ENCODE results near the gene BTN2A1. TPM values are rescaled to one million over a fixed set of nuclear protein-coding genes. Genes with fewer than 3 reads are reported as not detected.

Gene BTN2A1
- total RNA-seq, 4 donors from 2014 or later, result 15.3 to 35.8 (median 20.7) TPM

DNA sequence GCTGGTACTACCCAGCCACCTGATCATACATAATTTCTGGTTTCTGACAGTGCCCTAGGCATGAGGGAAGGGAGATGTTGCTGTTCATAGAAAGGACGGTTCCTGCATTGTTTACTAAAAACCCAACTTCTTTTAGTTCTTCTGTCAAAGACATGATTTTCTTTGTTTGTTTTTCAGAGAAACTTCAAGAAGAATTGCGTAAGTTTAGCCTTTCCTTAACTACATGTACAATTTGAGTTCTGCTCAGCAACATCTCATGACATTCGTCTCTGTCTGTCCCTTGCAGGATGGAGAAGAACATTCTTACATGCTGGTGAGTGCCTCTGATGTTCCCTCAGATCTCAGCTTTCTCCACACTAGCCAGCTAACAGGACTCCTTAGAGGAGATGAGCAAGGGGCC, 8.0 kb downstream of the BTN2A1 start:
- TF ChIP-seq POLR2AphosphoS5 (IDR thresholded peaks at IDR 0.05) (no peak), EP300 (IDR thresholded peaks at IDR 0.05; ENCODE audit: low read depth) (no peak), POLR2A (IDR thresholded peaks at IDR 0.05) (no peak), CTCF (IDR thresholded peaks at IDR 0.05) (no peak)
- in situ Hi-C loops (cut with MboI; ENCODE audit: low pct_ligation_motif_present in 1 of 4, low pct_unique_long_range_greater_than_20kb in 1 of 4, low sequenced_read_pairs in 3 of 4) (loop anchor here in 1 of 4 donors (25.0 kb wide), 1 partner anchor 103 kb away; the partner anchor contains the start of gene BTN3A2), intact Hi-C loops (cut with DNase I; ENCODE audit: low total_unique reads) (no loop called here)
- H3K4me3 ChIP-seq, result no peak overlapping the region
- 79 to 95% methylated on average over 3 of the region's 3 CpGs for WGBS, 2 donors (ENCODE audit: low coverage in 1 of 2)
- H3K9me3 ChIP-seq, result no peaks in the 10 kb centered on the region
- H3K27me3 ChIP-seq, result no peaks in the 10 kb centered on the region
- peaks cover 4 to 18% (median 8%) of the 10 kb centered on the region in 4 donors for H3K4me1 ChIP-seq
- peaks cover 0 to 73% (median 34%) of the 10 kb centered on the region in 4 donors for H3K36me3 ChIP-seq
- H3K27ac ChIP-seq, result no peak overlapping the region
- DNase-seq, result no peak

DNA sequence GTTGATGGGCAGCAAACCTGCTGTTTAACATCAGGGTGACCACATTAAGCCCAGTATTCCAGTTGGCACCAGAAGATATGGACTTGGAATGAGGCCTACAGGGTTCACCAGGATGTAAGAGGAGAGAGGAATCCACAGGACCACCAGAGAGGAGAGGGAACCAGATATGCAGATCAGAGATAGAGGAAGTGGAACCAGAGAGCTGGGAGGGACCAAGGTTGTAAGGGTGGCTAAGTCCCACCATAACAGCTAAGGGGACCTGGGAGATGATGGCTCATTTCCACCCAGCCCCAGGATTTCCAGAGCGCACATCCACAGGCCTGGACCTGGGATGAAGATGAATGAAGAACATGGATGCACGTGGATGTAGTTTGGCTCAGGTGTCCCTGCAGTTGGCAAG, 11.1 kb downstream of the BTN2A1 start:
- H3K9me3 ChIP-seq, result no peaks in the 10 kb centered on the region
- H3K4me1 ChIP-seq, result peaks cover 0 to 4% (median 2%) of the 10 kb centered on the region in 4 donors
- WGBS, 2 donors (ENCODE audit: low coverage in 1 of 2), result 96% methylated on average over 2 of the region's 2 CpGs; no CpG with 5 or more reads in 1 of the 2 donors
- no peak overlapping the region for H3K27ac ChIP-seq
- H3K27me3 ChIP-seq, result no peaks in the 10 kb centered on the region
- no peak for DNase-seq
- TF ChIP-seq POLR2AphosphoS5 (IDR thresholded peaks at IDR 0.05) (no peak), EP300 (IDR thresholded peaks at IDR 0.05; ENCODE audit: low read depth) (no peak), CTCF (IDR thresholded peaks at IDR 0.05) (no peak), POLR2A (IDR thresholded peaks at IDR 0.05) (no peak)
- peaks cover 0 to 58% (median 24%) of the 10 kb centered on the region in 4 donors for H3K36me3 ChIP-seq
- intact Hi-C loops (cut with DNase I; ENCODE audit: low total_unique reads), result no loop called here
- in situ Hi-C loops (cut with MboI; ENCODE audit: low pct_ligation_motif_present in 1 of 4, low pct_unique_long_range_greater_than_20kb in 1 of 4, low sequenced_read_pairs in 3 of 4), result loop anchor here in 1 of 4 donors (25.0 kb wide), 1 partner anchor 107 kb away; the partner anchor contains the start of gene BTN3A2
- no peak overlapping the region for H3K4me3 ChIP-seq

- Histone ChIP-seq H3K27me3 (no peaks in the 10 kb centered on the region), H3K9me3 (no peaks in the 10 kb centered on the region), H3K27ac (no peak overlapping the region), H3K4me1 (peaks cover 5 to 19% (median 15%) of the 10 kb centered on the region in 4 donors), H3K36me3 (peaks cover 0 to 40% (median 15%) of the 10 kb centered on the region in 4 donors), H3K4me3 (no peak overlapping the region)
- DNase-seq, result no peak
- TF ChIP-seq EP300 (IDR thresholded peaks at IDR 0.05; ENCODE audit: low read depth) (no peak), POLR2A (IDR thresholded peaks at IDR 0.05) (no peak), CTCF (IDR thresholded peaks at IDR 0.05) (no peak), POLR2AphosphoS5 (IDR thresholded peaks at IDR 0.05) (no peak)
- intact Hi-C loops (cut with DNase I; ENCODE audit: low total_unique reads) (no loop called here), in situ Hi-C loops (cut with MboI; ENCODE audit: low pct_ligation_motif_present in 1 of 4, low pct_unique_long_range_greater_than_20kb in 1 of 4, low sequenced_read_pairs in 3 of 4) (loop anchor here in 1 of 4 donors (25.0 kb wide), 1 partner anchor 108 kb away; the partner anchor contains the start of gene BTN3A2)
- 75 to 81% methylated on average over 2 to 4 of the region's 4 CpGs for WGBS, 2 donors (ENCODE audit: low coverage in 1 of 2)
These were observed 12.9 kb downstream of the BTN2A1 start for GRCh38 chr6:26470643-26471042.

DNA sequence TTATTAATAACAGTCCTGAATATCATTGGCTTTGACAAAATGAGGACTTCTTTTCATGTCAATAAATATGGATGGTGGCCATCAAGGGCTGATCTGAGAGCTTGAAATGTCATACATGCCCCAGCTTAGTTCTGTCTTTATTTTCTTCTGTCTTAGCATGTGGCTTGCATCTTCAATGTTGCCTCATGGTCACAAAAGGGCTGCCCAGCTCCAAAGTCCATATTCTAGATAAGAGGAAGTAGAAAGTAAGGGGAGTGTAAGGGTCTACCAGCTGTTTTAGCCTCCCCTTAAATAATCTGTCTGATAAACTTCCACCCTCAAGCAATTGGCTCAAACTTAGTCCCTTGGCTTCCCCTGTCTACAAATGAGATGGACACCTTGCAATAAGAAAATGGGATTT, 14.2 kb downstream of the BTN2A1 start:
- Histone ChIP-seq H3K27me3 (no peaks in the 10 kb centered on the region), H3K27ac (no peak overlapping the region), H3K36me3 (peaks cover 0 to 26% (median 10%) of the 10 kb centered on the region in 4 donors), H3K4me3 (no peak overlapping the region), H3K4me1 (peaks cover 5 to 27% (median 15%) of the 10 kb centered on the region in 4 donors), H3K9me3 (no peaks in the 10 kb centered on the region)
- no peak for DNase-seq
- in situ Hi-C loops (cut with MboI; ENCODE audit: low pct_ligation_motif_present in 1 of 4, low pct_unique_long_range_greater_than_20kb in 1 of 4, low sequenced_read_pairs in 3 of 4) (loop anchor here in 1 of 4 donors (25.0 kb wide), 1 partner anchor 110 kb away; the partner anchor contains the start of gene BTN3A2), intact Hi-C loops (cut with DNase I; ENCODE audit: low total_unique reads) (no loop called here)
- TF ChIP-seq EP300 (IDR thresholded peaks at IDR 0.05; ENCODE audit: low read depth) (no peak), POLR2A (IDR thresholded peaks at IDR 0.05) (no peak), POLR2AphosphoS5 (IDR thresholded peaks at IDR 0.05) (no peak), CTCF (IDR thresholded peaks at IDR 0.05) (no peak)

All from transverse colon (tissue), 4 donors.